Suppressor macrophage (primary cell): Measurements from ENCODE around the gene POLD4.

Source experiments
- DNase-seq, 4 experiments: peaks; one replicate each; pipeline ENCODE4 v3.0.0-alpha.2; 2020 to 2022

POLD4 gene

GRCh38 chr11:67301313-67301921, 51.9 kb downstream of the POLD4 start:
- DNase-seq = no peak
